ENCODE measurements around the gene MRPS16.

Gene MRPS16

DNA sequence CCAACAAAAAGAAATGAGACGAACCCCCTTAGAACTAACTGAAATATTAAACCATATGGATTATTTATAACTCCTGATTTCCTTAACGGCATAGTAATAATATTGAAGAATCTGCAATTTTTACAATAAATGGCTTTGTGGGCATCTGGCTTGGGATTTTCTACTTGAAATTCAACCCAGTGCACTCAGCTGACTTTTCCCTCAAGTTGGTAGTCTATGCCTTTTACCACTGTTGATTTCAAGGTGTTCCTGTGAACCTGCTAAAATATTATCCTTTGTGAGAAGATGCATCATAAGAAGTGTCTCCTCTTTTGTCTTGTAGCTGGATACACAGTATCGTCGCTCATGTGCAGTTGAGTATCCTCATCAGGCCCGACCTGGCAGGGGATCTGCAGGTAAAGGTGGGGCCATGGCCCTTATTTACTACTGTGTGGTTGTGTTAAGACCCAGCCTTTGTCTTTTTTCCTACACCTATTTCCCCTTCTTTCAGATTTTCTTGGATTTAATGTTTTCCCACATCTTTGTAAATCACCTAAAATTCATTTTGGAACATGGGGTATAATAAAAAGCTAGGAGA is 13.4 kb downstream of the MRPS16 start:
- DNase-seq: no peak

DNA sequence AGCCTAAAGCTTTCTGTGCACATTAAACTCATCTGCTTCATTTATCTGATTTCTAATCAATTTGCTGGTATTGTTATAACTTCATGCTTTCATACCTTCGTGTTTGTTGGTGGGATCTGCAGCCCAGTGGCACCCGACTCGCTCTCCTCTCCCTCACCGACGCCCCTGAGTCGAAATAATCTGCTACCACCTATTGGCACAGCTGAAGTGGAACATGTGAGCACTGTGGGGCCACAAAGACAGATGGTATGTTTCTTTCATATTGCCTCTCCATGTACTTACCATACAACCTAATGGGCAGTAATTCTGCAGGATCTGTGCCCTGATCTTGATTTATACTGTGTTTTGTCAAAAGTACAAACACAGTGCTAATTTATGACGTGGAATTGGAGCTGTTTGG is 17.7 kb downstream of the MRPS16 start:
- no peak for DNase-seq

GRCh38 chr10:73233883-73234282 is 18.6 kb downstream of the MRPS16 start:
- no peak for DNase-seq

DNA sequence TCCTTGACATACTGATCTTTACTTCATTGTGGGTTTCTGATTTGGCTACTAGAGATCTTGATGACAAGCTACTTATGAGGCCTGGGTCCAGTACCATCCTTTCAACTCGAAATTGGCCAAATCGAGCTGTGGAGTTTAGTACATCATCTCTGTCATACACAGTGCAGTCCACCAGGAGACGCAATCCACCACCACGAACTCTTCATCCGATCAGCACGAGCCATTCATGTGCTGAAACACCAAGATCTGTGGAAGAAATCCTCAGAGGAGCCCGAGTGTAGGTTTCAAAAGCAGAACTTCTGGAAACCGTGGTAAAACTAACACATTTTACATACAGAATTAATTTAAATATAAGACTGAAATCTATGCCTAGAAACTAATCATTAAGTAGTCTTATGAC is 19.6 kb downstream of the MRPS16 start:
- no peak for DNase-seq

GRCh38 chr10:73229567-73229966 is 22.9 kb downstream of the MRPS16 start:
- no peak for DNase-seq

GRCh38 chr10:73228247-73228646 is 24.2 kb downstream of the MRPS16 start:
- no peak for DNase-seq

DNA sequence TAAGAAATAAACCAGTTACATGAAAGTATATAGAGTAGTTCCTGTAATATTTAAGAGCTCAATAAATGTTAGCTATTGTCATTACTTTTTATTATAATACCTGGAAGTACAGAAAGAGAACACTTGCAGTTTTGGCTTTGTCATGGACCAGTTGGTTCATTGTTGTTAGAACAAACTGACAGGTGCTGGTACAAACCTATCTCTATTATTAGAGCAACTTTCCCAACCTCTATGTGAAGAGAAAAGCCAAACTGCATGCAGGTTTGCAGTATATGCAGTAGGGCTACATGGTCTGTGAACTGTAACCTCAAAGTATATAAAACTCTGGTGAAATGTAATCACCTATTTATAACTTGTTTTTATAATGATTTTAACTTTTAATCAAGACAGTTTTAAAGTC is 25.8 kb downstream of the MRPS16 start:
- DNase-seq: no peak

- DNase-seq: no peak
Measured at GRCh38 chr10:73225518-73225917, 26.9 kb downstream of the MRPS16 start.

DNA sequence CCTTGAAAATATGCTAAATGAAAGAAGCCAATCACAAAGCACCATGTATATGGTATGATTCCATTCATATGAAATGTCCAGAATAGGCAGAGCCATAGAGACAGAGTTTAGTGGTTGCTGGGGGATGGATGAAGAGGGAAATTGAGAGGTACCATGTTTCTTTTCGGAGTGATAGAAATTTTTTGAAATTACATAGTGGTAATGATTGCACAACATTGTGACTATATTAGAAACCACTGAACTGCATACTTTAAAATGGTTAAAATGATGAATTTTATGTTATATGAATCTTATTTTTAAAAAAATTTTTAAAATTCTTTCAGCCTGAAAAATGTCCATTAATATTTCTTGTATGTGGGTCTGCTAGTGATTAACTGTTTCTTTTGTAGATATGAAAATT is 31.5 kb downstream of the MRPS16 start:
- DNase-seq: no peak

GRCh38 chr10:73219384-73219783 is 33.1 kb downstream of the MRPS16 start:
- DNase-seq: no peak

- no peak for DNase-seq
Measured at GRCh38 chr10:73218431-73219191, 33.8 kb downstream of the MRPS16 start.

GRCh38 chr10:73217628-73218027 is 34.8 kb downstream of the MRPS16 start:
- no peak for DNase-seq

DNA sequence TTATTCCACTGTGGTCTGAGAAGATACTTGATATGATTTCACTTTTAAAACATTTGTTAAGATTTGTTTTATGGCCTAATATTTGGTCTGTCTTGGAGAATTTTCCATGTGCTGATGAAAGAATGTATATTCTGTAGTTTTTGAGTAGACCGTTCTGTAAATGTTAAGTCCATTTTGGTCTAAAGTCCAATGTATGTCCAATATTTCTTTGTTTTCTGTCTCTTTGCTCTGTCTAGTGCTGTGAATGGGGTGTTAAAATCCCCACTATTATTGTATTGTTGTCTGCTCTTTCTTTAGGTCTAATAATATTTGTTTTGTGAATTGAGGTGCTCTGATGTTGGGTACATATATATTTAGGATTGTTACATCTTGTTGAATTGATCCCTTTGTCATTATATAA is 36.7 kb downstream of the MRPS16 start:
- DNase-seq: no peak

DNA sequence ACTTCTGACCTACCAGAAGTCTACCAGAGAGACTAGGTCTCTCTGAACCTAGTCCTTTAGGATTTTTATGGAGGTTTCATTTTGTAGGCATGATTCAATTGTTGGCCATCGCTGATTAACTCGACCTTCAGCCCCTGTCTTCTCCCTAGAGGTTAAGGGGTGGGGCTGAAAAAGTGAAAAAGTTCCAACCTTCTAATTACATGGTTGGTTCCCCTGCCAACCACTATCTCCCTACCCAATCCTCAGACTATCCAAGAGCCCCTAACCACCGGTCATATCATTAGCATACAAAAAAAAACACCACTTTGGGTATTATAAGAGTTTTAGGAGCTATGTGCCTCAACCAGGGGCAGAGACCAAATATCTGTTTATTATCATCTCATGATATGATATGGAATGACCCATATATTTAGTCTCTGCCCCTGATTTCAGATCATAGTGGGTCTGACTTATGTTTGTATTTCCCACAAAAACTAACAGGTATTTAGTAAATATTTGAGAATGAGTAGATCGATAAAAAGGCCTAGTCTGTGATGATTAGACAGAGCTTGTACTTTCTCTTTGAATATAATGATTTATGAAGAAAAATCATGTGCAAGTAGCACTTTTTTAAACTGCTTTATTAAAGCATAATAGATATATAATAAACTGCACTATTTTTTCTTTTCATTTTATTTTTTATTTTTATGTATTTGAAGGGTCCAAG is 41.2 kb downstream of the MRPS16 start:
- no peak for DNase-seq

- DNase-seq: no peak
Measured at GRCh38 chr10:73210395-73211105, 41.9 kb downstream of the MRPS16 start.

DNA sequence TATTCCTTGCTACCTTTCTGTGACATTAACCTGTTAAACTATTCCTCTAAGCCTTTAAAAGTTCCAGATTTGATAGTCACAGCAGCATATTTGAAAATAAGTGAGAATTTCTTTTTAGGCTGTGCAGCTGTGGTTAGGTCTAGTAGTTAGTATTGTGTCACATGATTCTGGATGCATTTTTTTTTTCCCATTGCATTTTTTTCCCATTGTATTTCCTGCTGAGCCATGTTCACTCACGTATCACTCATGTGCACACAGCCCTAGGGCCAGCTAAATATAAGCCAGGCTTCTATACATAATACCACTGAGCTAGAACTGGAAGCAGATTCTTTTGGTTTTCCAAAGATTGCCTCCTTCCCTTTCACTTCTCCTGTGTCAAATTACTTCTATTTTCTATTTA is 42.7 kb downstream of the MRPS16 start:
- DNase-seq: no peak

DNA sequence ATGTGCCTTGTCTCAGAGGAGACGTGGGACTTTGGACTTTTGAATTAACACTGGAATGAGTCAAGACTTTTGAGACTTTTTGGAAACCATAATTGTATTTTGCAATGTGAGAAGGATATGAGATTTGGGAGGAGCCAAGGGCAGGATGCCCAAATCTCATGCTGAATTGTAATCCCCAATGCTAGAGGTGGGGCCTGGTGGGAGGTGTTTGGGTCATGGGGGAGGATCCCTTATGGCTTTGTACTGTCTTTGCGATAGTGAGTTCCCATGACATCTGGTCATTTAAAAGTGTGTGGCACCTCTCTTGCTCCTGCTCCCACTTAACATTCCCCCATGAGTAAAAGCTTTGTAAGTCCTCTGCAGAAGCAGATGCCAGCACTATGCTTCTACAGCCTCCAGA is 44.6 kb downstream of the MRPS16 start:
- DNase-seq: no peak

GRCh38 chr10:73206385-73206784 is 46.1 kb downstream of the MRPS16 start:
- DNase-seq: no peak

- no peak for DNase-seq
Measured at GRCh38 chr10:73205890-73206289, 46.6 kb downstream of the MRPS16 start.

GRCh38 chr10:73205081-73205480 is 47.4 kb downstream of the MRPS16 start:
- no peak for DNase-seq

Data from retina (tissue), 1 donor.